ENCODE measurements around the gene DDX54.

Gene DDX54

DNA sequence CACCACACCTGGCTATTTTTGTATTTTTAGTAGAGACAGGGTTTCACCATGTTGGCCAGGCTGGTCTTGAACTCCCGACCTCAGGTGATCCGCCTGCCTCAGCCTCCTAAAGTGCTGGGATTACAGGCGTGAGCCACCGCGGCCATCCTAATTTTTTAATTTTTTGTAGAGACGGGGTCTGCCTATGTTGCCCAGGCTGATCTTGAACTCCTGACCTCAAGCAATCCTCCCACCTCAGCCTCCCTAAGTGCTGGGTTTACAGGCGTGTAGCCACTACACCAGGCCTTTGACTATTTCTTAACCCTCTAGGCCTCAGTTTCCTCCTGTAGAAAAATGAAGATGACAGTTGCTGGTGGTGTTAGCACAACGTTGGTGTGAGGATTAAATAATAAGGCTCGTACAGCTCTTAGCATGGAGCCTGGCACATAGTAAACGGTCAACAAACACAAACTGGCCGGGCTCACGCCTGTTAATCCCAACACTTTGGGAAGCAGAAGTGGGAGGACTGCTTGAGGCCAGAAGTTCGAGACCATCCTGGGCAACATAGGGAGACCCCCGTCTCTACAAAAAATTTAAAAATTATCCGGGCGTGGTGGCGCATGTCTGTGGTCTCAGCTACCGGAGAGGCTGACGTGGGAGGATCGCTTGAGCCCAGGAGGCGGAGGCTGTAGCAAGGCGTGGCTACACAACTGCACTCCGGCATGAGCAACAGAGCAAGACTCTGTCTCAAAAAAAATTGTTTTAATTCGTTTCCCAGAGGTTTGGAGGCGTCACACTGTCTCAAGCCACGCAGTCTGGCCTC is 979 bp downstream of the DDX54 start:
- DNase-seq (ENCODE audit: low spot score): no peak
- H3K27ac ChIP-seq: peak overlapping the region; percentile 91
- ChIA-PET POLR2A (ENCODE audit: low non-redundant PET) (interaction anchor here (1.0 kb wide), 1 partner anchor 151 kb away, joined by 8 read pairs; no protein-coding TSS in a partner anchor), CTCF (interaction anchor here (0.6 kb wide), 1 partner anchor 678 kb away, joined by 3 read pairs; no protein-coding TSS in a partner anchor)
- TF ChIP-seq, protein P1, sequence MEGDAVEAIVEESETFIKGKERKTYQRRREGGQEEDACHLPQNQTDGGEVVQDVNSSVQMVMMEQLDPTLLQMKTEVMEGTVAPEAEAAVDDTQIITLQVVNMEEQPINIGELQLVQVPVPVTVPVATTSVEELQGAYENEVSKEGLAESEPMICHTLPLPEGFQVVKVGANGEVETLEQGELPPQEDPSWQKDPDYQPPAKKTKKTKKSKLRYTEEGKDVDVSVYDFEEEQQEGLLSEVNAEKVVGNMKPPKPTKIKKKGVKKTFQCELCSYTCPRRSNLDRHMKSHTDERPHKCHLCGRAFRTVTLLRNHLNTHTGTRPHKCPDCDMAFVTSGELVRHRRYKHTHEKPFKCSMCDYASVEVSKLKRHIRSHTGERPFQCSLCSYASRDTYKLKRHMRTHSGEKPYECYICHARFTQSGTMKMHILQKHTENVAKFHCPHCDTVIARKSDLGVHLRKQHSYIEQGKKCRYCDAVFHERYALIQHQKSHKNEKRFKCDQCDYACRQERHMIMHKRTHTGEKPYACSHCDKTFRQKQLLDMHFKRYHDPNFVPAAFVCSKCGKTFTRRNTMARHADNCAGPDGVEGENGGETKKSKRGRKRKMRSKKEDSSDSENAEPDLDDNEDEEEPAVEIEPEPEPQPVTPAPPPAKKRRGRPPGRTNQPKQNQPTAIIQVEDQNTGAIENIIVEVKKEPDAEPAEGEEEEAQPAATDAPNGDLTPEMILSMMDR (conservative IDR thresholded peaks at IDR 0.05; ENCODE audit: low read depth): no peak

DNA sequence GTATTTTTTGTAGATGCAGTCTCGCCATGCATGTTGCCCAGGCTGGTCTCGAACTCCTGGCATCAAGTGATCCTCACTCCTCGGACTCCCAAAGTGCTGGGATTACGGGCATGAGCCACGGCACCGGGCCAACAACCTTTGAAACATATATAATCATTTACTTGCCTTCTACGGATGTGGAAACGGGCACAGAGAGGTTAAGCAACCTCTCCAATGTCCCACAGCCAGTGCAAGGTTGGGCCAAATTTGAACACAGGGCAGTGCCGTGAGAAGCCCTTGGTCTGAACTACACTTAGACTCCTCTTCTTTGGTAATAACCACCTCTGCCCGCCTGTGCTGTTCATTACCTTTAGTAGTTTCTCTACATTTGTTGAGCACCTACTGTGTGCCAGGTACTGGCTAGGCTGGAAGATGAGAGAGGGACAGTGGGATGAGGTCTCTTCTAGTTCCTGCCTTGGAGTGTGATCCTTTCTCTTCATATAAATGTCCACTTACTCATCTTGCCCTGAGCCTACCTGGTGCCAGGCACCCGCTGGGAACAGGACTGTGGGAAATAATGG is 2.2 kb downstream of the DDX54 start:
- peak overlapping the region; percentile 13 for H3K27ac ChIP-seq
- TF ChIP-seq, protein P1 (conservative IDR thresholded peaks at IDR 0.05; ENCODE audit: low read depth): no peak
- POLR2A ChIA-PET (ENCODE audit: low non-redundant PET): no interaction called here
- CTCF ChIA-PET: interaction anchor here (1.1 kb wide), 1 partner anchor 9 kb away, joined by 4 read pairs; no protein-coding TSS in a partner anchor
- DNase-seq (ENCODE audit: low spot score): no peak

DNA sequence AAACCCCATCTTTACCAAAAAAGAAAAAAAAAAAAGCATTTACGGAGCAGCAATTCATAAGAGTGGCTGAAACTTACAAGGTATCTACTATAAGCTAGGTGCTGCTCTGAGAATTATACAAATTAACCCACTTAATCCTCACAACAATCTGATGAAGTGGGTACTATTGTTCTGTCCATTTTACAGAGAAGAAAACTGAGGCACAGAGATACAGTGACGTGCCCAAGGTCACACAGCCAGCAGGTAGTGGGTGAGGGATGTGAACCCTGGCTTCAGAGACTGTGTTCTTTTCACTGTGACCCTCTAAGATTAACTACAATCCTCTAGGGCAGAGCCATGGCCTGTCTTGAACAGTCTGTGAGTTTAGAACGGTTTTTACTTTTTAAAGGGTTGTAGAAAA is 3.3 kb downstream of the DDX54 start:
- DNase-seq (ENCODE audit: low spot score): no peak
- ChIA-PET POLR2A (ENCODE audit: low non-redundant PET) (no interaction called here), CTCF (interaction anchor here (1.1 kb wide), 1 partner anchor 7 kb away, joined by 4 read pairs; no protein-coding TSS in a partner anchor)
- TF ChIP-seq, protein P1 (conservative IDR thresholded peaks at IDR 0.05; ENCODE audit: low read depth): no peak
- no peak overlapping the region for H3K27ac ChIP-seq

DNA sequence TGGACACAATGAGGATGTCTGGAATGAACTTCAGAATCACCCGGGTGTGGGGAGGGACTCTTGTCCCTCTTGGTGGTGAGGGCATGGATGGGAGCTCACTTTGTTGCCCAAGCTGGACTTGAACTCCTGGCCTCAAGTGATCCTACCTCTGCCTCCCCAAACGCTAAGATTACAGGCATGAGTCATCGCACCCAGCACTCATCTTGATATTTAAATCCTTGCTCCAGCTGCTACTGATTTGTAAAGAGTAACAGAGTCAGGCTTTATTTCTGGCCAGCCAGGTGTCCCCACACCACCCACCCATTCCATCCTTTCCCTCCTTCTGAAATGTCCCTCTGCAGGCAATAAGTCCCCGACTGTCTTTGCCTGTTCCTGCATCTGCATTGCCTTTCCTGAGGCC is 4.9 kb downstream of the DDX54 start:
- H3K27ac ChIP-seq: 0 out of 2 replicates have a peak overlapping the region, but pooled peaks have one; percentile 8
- ChIA-PET CTCF (no interaction called here), POLR2A (ENCODE audit: low non-redundant PET) (no interaction called here)
- TF ChIP-seq, protein P1 (conservative IDR thresholded peaks at IDR 0.05; ENCODE audit: low read depth): no peak
- no peak for DNase-seq (ENCODE audit: low spot score)

DNA sequence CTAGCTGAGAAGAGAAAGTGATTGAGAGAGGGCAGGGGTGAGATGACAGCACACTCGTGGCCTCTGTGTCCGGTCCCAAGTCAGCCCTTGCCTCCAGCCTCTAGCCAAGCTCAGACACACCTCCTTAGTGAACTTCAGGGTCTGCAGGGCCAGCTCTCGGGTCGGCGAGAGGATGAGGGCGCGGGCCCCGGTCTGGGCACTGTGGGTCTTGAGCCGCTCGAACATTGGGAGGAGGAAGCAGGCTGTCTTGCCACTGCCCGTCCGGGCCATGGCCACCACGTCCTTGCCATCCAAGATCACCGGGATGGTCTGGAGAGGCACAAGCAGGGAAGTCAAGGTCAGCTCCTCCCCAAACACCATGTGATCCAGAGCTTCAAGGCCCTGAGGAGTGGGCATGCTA is 6.3 kb downstream of the DDX54 start:
- CTCF ChIA-PET: interaction anchor here (1.4 kb wide), 1 partner anchor 26 kb away, joined by 4 read pairs; no protein-coding TSS in a partner anchor

More for the DNA sequence above, 6.3 kb downstream of the DDX54 start:
- TF ChIP-seq, protein P1 (conservative IDR thresholded peaks at IDR 0.05; ENCODE audit: low read depth): no peak
- H3K27ac ChIP-seq: no peak overlapping the region
- POLR2A ChIA-PET (ENCODE audit: low non-redundant PET): no interaction called here
- DNase-seq (ENCODE audit: low spot score): no peak
